ENCODE results near the gene ATF5. TPM values are rescaled to one million over a fixed set of nuclear protein-coding genes. Genes with fewer than 3 reads are reported as not detected.

ATF5 gene
- total and polyA plus RNA-seq, 2 donors from 2014 or later = 22.7 to 36.4 TPM

DNA sequence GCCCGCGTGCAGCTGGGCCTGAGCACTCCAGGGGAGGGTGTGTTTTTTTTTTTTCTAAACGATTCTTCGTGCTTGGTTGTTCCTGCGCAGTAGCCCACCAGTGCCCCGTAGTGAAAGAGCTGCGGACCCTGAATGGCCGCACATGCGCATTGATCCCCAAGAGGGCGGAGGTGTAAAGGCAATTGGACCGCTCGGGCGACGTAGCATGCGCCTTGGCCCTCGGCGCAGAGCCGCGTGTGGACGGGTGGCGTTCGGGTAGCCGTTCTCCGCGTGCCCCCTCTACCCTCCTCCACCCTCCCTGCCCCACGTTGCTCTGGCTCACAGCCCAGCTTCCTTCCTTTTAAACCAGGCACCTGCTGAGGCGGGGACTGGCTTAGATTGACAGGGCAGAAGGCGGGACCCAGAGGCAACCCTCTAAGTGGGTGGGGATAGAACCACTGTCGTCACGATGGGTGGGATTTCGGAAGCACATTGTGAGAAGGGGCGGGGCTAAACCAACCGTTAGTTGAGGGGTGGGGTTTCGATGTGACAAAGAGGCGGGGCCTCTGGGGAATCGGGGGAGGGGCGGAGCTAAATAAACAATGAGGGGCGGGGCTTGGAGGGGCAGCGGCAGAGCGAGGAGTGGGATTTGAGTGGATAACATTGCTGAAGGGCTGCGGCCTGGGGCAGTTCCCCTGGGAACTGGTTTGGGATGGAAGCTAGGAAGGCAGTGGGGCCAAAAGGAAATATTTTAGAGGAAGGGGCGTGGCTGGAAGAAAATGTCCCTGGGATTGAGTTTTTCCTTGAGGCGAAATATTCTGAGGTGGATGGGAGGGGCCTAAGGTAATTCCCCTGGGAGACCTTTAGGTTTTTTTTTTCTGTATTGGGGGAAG lies 842 bp downstream of the ATF5 start:
- Histone ChIP-seq H3K9me3 (ENCODE audit: control insufficient read depth in 2 of 3, insufficient read depth in 1 of 3, low read length in 3 of 3) (no peaks in the 10 kb centered on the region), H3K36me3 (ENCODE audit: control insufficient read depth in 2 of 3, insufficient read depth in 3 of 3, low read length in 3 of 3) (peaks cover 2 to 6% (median 3%) of the 10 kb centered on the region in 3 donors), H3K27ac (ENCODE audit: low read depth in 2 of 2, low read length in 2 of 2) (peak overlapping the region; percentile 90 to 94), H3K27me3 (ENCODE audit: control insufficient read depth, insufficient read depth, low read length) (no peaks in the 10 kb centered on the region), H3K4me3 (ENCODE audit: low read length in 3 of 3) (peak overlapping the region; percentile 72 to 91 (median 82)), H3K9ac (ENCODE audit: low read length in 3 of 3) (peak overlapping the region; percentile 68 to 81 (median 79)), H3K4me1 (ENCODE audit: control insufficient read depth in 2 of 3, insufficient read depth in 2 of 3, low read depth in 1 of 3, low read length in 3 of 3) (peaks cover 3 to 10% (median 4%) of the 10 kb centered on the region in 3 donors)
- intact Hi-C loops (cut with DNase I) = no loop called here
- FAIRE-seq = no peak
- peak; percentile 96 to 98 (median 97) for DNase-seq
- TF ChIP-seq, protein P1, sequence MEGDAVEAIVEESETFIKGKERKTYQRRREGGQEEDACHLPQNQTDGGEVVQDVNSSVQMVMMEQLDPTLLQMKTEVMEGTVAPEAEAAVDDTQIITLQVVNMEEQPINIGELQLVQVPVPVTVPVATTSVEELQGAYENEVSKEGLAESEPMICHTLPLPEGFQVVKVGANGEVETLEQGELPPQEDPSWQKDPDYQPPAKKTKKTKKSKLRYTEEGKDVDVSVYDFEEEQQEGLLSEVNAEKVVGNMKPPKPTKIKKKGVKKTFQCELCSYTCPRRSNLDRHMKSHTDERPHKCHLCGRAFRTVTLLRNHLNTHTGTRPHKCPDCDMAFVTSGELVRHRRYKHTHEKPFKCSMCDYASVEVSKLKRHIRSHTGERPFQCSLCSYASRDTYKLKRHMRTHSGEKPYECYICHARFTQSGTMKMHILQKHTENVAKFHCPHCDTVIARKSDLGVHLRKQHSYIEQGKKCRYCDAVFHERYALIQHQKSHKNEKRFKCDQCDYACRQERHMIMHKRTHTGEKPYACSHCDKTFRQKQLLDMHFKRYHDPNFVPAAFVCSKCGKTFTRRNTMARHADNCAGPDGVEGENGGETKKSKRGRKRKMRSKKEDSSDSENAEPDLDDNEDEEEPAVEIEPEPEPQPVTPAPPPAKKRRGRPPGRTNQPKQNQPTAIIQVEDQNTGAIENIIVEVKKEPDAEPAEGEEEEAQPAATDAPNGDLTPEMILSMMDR (IDR thresholded peaks at IDR 0.05; ENCODE audit: borderline replicate concordance, extremely low read depth, insufficient read depth) = no peak

DNA sequence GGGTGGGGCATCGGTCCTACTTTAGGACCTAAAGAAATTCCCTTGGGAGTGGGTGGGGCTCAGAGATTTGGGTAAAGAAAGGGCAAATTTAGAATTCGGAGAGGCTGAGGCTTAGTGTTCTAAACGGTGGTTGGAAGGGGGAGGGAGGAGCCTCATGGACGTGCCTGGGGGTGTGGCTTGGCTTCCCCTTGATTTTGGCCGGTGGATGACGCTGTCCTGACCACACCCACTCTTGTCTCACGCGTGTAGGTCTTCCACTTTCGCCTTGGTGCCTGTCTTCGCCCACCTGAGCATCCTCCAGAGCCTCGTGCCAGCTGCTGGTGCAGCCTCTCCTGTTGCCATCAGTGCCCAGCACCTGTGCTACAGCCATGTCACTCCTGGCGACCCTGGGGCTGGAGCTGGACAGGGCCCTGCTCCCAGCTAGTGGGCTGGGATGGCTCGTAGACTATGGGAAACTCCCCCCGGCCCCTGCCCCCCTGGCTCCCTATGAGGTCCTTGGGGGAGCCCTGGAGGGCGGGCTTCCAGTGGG lies 1.5 kb downstream of the ATF5 start:
- no peak overlapping the region for H3K27ac ChIP-seq (ENCODE audit: low read depth in 2 of 2, low read length in 2 of 2)
- peaks cover 3 to 10% (median 4%) of the 10 kb centered on the region in 3 donors for H3K4me1 ChIP-seq (ENCODE audit: control insufficient read depth in 2 of 3, insufficient read depth in 2 of 3, low read depth in 1 of 3, low read length in 3 of 3)
- no peak overlapping the region for H3K9ac ChIP-seq (ENCODE audit: low read length in 3 of 3)
- H3K36me3 ChIP-seq (ENCODE audit: control insufficient read depth in 2 of 3, insufficient read depth in 3 of 3, low read length in 3 of 3) = peaks cover under 1 to 6% (median under 1%) of the 10 kb centered on the region in 3 donors
- DNase-seq = peak in 3 of 5 donors; percentile 48 to 84 (median 84)
- H3K9me3 ChIP-seq (ENCODE audit: control insufficient read depth in 2 of 3, insufficient read depth in 1 of 3, low read length in 3 of 3) = no peaks in the 10 kb centered on the region
- no peak for FAIRE-seq
- H3K27me3 ChIP-seq (ENCODE audit: control insufficient read depth, insufficient read depth, low read length) = no peaks in the 10 kb centered on the region
- intact Hi-C loops (cut with DNase I) = no loop called here
- TF ChIP-seq, protein P1 (IDR thresholded peaks at IDR 0.05; ENCODE audit: borderline replicate concordance, extremely low read depth, insufficient read depth) = no peak
- H3K4me3 ChIP-seq (ENCODE audit: low read length in 3 of 3) = peak overlapping the region in 1 of 3 donors; percentile 72

DNA sequence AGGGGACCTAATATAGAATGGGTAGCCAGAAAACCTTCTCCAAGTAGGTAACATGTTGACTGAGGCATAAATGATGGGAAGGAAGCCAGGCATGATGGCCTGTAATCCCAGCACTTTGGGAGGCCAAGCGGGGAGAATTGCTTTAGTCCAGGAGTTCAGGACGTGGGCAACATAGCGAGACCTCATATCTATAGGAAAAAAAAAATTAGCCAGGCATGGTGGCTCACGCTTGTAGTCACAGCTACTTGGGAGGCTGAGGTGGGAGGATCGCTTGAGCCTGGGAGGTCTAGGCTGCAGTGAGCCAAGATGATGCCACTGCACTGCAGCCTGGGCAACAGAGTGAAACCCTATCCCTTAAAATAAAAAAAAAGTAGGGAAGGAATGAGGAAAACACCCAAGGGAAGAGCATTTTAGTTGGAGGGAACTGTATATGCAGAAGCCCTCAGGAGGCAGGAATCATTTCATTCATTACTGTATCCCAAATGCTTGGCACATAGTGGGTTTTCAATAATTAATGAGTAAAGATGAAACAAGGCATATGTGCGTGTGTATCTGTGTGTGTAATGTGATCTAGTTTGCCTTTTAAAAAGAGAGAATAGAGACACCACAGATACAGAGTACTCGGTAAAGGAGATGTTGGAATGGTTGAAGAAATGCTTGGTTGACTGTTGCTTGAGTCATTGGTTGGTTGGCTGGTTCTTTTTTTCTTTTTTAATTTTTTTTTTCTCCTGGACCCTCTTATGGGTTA lies 2.5 kb downstream of the ATF5 start:
- Histone ChIP-seq H3K4me1 (ENCODE audit: control insufficient read depth in 2 of 3, insufficient read depth in 2 of 3, low read depth in 1 of 3, low read length in 3 of 3) (peaks cover 3 to 10% (median 4%) of the 10 kb centered on the region in 3 donors), H3K9ac (ENCODE audit: low read length in 3 of 3) (no peak overlapping the region), H3K36me3 (ENCODE audit: control insufficient read depth in 2 of 3, insufficient read depth in 3 of 3, low read length in 3 of 3) (peaks cover 0 to 6% (median 0%) of the 10 kb centered on the region in 3 donors), H3K27ac (ENCODE audit: low read depth in 2 of 2, low read length in 2 of 2) (no peak overlapping the region), H3K4me3 (ENCODE audit: low read length in 3 of 3) (no peak overlapping the region), H3K9me3 (ENCODE audit: control insufficient read depth in 2 of 3, insufficient read depth in 1 of 3, low read length in 3 of 3) (no peaks in the 10 kb centered on the region), H3K27me3 (ENCODE audit: control insufficient read depth, insufficient read depth, low read length) (no peaks in the 10 kb centered on the region)
- intact Hi-C loops (cut with DNase I) = no loop called here
- TF ChIP-seq, protein P1 (IDR thresholded peaks at IDR 0.05; ENCODE audit: borderline replicate concordance, extremely low read depth, insufficient read depth) = no peak
- no peak for DNase-seq
- no peak for FAIRE-seq
